Peyer's patch (tissue), 4 donors: ENCODE measurements around the gene RIMBP2.

Source experiments
- CTCF ChIP-seq, 6 experiments: fragments of 450-650 bp in 4 of 6; fragments of 200-600 bp in 2 of 6; sonication (generic) in 1 of 6; IDR thresholded peaks; one replicate each; pipeline ENCODE4 v1.5.1; 2017 to 2019; ENCODE audit warnings: antibody characterized with exemption in 6 of 6, mild to moderate bottlenecking in 3 of 6, moderate library complexity in 1 of 6
- POLR2A ChIP-seq, 2 donors: fragments of 450-650 bp; IDR thresholded peaks; one replicate each; pipeline ENCODE4 v1.5.1; 2017; ENCODE audit warnings: antibody characterized with exemption in 2 of 2, mild to moderate bottlenecking in 2 of 2, moderate library complexity in 2 of 2

- TF ChIP-seq POLR2A (IDR thresholded peaks at IDR 0.05) = no peak
- TF ChIP-seq CTCF (IDR thresholded peaks at IDR 0.05) = no peak
Measured at GRCh38 chr12:130499474-130499873, 216.6 kb downstream of the RIMBP2 start.
